ENCODE data around the gene ARHGEF4. TPM values are rescaled to one million over a fixed set of nuclear protein-coding genes. Genes with fewer than 3 reads are reported as not detected.

Gene ARHGEF4
- total RNA-seq, 1 experiment from 2014 or later = 20.0 TPM

DNA sequence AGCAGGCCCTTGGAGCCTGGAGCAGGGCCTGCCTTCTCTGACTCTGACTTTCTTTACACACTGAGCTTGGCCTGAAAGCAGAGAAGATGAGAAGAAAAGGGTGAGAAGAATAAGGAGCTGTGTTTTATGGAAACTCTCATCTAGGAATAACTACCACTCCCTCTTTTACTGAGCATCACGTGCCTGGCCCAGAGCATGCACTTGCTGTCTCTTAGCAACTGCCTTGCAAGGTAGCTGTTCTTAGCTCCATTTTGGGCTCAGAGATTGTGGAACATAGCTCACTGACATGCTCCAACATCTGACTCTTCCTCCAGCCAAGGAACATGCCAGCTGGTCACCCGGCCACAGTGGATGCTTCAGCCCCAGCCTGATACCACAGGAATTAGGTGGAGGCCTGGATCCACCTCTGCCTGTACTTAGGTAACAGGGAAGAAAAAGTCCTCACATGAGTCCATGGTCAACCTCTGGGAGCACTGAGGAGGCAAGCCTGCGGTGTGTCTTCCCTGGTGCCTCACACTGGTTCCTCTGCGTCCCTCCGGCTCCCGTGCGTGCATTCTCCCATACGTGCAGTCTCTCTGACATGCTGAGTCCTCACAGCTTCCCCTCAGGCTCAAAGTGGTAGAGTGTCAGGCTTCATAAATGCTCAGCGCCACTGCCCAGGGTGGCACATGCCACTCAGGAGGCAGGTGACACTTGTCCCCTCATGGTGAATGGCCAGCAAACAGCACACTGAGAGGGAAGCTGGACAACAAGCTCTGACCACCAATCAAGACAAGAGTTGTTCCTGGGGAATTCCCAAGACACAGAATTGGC is 45.7 kb upstream of the ARHGEF4 start:
- intact Hi-C loops (cut with micrococcal nuclease; ENCODE audit: unreplicated experiment) = no loop called here
- POLR2A ChIA-PET (ENCODE audit: unreplicated experiment) = no interaction called here
- H3K79me2 ChIP-seq (ENCODE audit: low read depth) = no peaks in the 10 kb centered on the region

GRCh38 chr2:130791617-130791939 is 45.1 kb upstream of the ARHGEF4 start:
- Histone ChIP-seq H3K4me1 (replicated peaks; ENCODE audit: insufficient read depth) (no peaks in the 10 kb centered on the region), H3K4me2 (no peak overlapping the region), H3K36me3 (ENCODE audit: low read depth) (no peaks in the 10 kb centered on the region), H3K9me2 (ENCODE audit: insufficient read depth) (no peaks in the 10 kb centered on the region), H3K79me2 (ENCODE audit: low read depth) (no peaks in the 10 kb centered on the region), H3K27ac (no peak overlapping the region), H3K4me3 (no peak overlapping the region), H3K9me3 (ENCODE audit: insufficient read depth, low read depth) (no peaks in the 10 kb centered on the region), H4K20me1 (ENCODE audit: insufficient read depth) (no peaks in the 10 kb centered on the region), H3F3A (ENCODE audit: insufficient read depth, low read depth) (no peaks in the 10 kb centered on the region), H3K27me3 (ENCODE audit: insufficient read depth, low read depth) (peaks cover 12% of the 10 kb centered on the region), H2AFZ (no peak overlapping the region)
- intact Hi-C loops (cut with micrococcal nuclease; ENCODE audit: unreplicated experiment) = no loop called here
- ChIA-PET POLR2A (ENCODE audit: unreplicated experiment) (no interaction called here), CTCF (no interaction called here)
- DNase-seq = no peak
- no TSS peak for BruUV-seq (replicated peaks)
- TF ChIP-seq EZH2 (IDR thresholded peaks at IDR 0.05; ENCODE audit: low read depth) (no peak), CTCF (conservative IDR thresholded peaks at IDR 0.05) (no peak)

More for the DNA sequence above, 45.7 kb upstream of the ARHGEF4 start:
- no peaks in the 10 kb centered on the region for H4K20me1 ChIP-seq (ENCODE audit: insufficient read depth)
- H3K4me3 ChIP-seq = no peak overlapping the region
- no peaks in the 10 kb centered on the region for H3F3A ChIP-seq (ENCODE audit: insufficient read depth, low read depth)
- peaks cover 18% of the 10 kb centered on the region for H3K27me3 ChIP-seq (ENCODE audit: insufficient read depth, low read depth)
- H3K27ac ChIP-seq = no peak overlapping the region
- no peak for DNase-seq
- no peaks in the 10 kb centered on the region for H3K9me3 ChIP-seq (ENCODE audit: insufficient read depth, low read depth)
- H3K4me2 ChIP-seq = no peak overlapping the region
- H3K36me3 ChIP-seq (ENCODE audit: low read depth) = no peaks in the 10 kb centered on the region
- H3K4me1 ChIP-seq (replicated peaks; ENCODE audit: insufficient read depth) = no peaks in the 10 kb centered on the region
- H2AFZ ChIP-seq = no peak overlapping the region
- TF ChIP-seq EZH2 (IDR thresholded peaks at IDR 0.05; ENCODE audit: low read depth) = no peak
- TF ChIP-seq CTCF (conservative IDR thresholded peaks at IDR 0.05) = no peak
- CTCF ChIA-PET = no interaction called here
- no peaks in the 10 kb centered on the region for H3K9me2 ChIP-seq (ENCODE audit: insufficient read depth)
- BruUV-seq (replicated peaks) = no TSS peak

DNA sequence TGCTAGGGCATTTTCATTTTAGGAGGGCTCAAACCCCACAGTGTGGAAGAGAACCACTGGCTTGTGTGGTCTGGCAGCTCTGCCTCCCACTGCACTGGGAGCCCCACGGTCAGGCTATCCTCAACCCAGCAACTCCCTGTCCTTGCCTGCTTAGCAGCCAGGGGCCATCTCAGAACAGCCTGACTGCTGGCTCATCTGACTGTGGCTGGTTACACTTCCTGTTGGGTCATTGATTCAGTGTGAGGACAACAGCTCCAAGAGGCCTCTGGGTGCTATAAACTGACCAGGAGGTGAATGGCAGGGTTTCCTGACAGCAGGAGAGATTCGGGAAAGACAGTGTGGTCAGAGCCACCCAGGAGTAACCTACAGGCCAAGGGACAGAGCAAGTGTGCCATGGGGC is 41.3 kb upstream of the ARHGEF4 start:
- TF ChIP-seq EZH2 (IDR thresholded peaks at IDR 0.05; ENCODE audit: low read depth) (no peak), CTCF (conservative IDR thresholded peaks at IDR 0.05) (no peak)
- intact Hi-C loops (cut with micrococcal nuclease; ENCODE audit: unreplicated experiment) = loop anchor here (5.0 kb wide), 2 partner anchors 297 to 352 kb away; partner anchors contain the start of gene FAM168B
- no TSS peak for BruUV-seq (replicated peaks)

More for the DNA sequence above, 41.3 kb upstream of the ARHGEF4 start:
- no peaks in the 10 kb centered on the region for H3K27me3 ChIP-seq (ENCODE audit: insufficient read depth, low read depth)
- CTCF ChIA-PET = no interaction called here
- H3K4me2 ChIP-seq = no peak overlapping the region
- H3K9me2 ChIP-seq (ENCODE audit: insufficient read depth) = no peaks in the 10 kb centered on the region
- H3K9me3 ChIP-seq (ENCODE audit: insufficient read depth, low read depth) = no peaks in the 10 kb centered on the region
- H3K36me3 ChIP-seq (ENCODE audit: low read depth) = no peaks in the 10 kb centered on the region
- no peaks in the 10 kb centered on the region for H3K79me2 ChIP-seq (ENCODE audit: low read depth)
- no peak for DNase-seq
- no peaks in the 10 kb centered on the region for H4K20me1 ChIP-seq (ENCODE audit: insufficient read depth)
- H2AFZ ChIP-seq = no peak overlapping the region
- no peaks in the 10 kb centered on the region for H3K4me1 ChIP-seq (replicated peaks; ENCODE audit: insufficient read depth)
- H3K27ac ChIP-seq = no peak overlapping the region
- no peaks in the 10 kb centered on the region for H3F3A ChIP-seq (ENCODE audit: insufficient read depth, low read depth)
- POLR2A ChIA-PET (ENCODE audit: unreplicated experiment) = no interaction called here
- no peak overlapping the region for H3K4me3 ChIP-seq
